NCI-H146 treated with DMSO at 0.1 percent for 48 hours (cell line): ENCODE results near the gene LILRB2.
"Not testable (repeated sequence)": the region's sequence is repeated elsewhere in the genome, so short reads cannot be mapped to it uniquely, and the experiment has no call there.

Source experiments
- DNase-seq: peaks from one replicate; lab custom pipeline; 2025; ENCODE audit not compliant: unreplicated experiment; lab: John Stamatoyannopoulos, UW

LILRB2 gene

GRCh38 chr19:54305141-54305540 is 24.2 kb upstream of the LILRB2 start:
- DNase-seq = no peak

- DNase-seq = no peak
These were observed 21.3 kb upstream of the LILRB2 start for GRCh38 chr19:54302257-54302656.

- DNase-seq = no peak
These were observed 18.6 kb upstream of the LILRB2 start for GRCh38 chr19:54299515-54299914.

GRCh38 chr19:54299126-54299498 is 18.2 kb upstream of the LILRB2 start:
- DNase-seq = no peak

GRCh38 chr19:54298357-54299125 is 17.6 kb upstream of the LILRB2 start:
- DNase-seq = no peak

GRCh38 chr19:54297759-54298305 is 16.9 kb upstream of the LILRB2 start:
- no peak for DNase-seq

- DNase-seq = no peak
These were observed 13.6 kb upstream of the LILRB2 start for GRCh38 chr19:54294539-54294938.

GRCh38 chr19:54289160-54289559 is 8.2 kb upstream of the LILRB2 start:
- DNase-seq = not testable (repeated sequence)

- no peak for DNase-seq
These were observed 6.5 kb upstream of the LILRB2 start for GRCh38 chr19:54287456-54287855.

- DNase-seq = not testable (repeated sequence)
These were observed 5.4 kb upstream of the LILRB2 start for GRCh38 chr19:54286283-54286682.

- not testable (repeated sequence) for DNase-seq
These were observed 4.6 kb upstream of the LILRB2 start for GRCh38 chr19:54285427-54286056.

GRCh38 chr19:54282686-54283470 is 2.0 kb upstream of the LILRB2 start:
- DNase-seq = no peak

GRCh38 chr19:54281729-54282075 is 792 bp upstream of the LILRB2 start:
- DNase-seq = not testable (repeated sequence)

GRCh38 chr19:54280441-54280840 is 469 bp downstream of the LILRB2 start:
- DNase-seq = not testable (repeated sequence)

- DNase-seq = not testable (repeated sequence)
These were observed 885 bp downstream of the LILRB2 start for GRCh38 chr19:54280025-54280424.

GRCh38 chr19:54279406-54279962 is 1.4 kb downstream of the LILRB2 start:
- no peak for DNase-seq

GRCh38 chr19:54278571-54279195 is 2.2 kb downstream of the LILRB2 start:
- DNase-seq = not testable (repeated sequence)

GRCh38 chr19:54278056-54278455 is 2.9 kb downstream of the LILRB2 start:
- DNase-seq = not testable (repeated sequence)

GRCh38 chr19:54277111-54277615 is 3.7 kb downstream of the LILRB2 start:
- not testable (repeated sequence) for DNase-seq

- DNase-seq = no peak
These were observed 5.0 kb downstream of the LILRB2 start for GRCh38 chr19:54275951-54276350.

- DNase-seq = not testable (repeated sequence)
These were observed 6.4 kb downstream of the LILRB2 start for GRCh38 chr19:54274516-54274915.
